Activated CD4-positive, alpha-beta T cell treated with anti-CD3 and anti-CD28 coated beads for 24 hours (primary cell): ENCODE data around the gene MSI2.

Source experiments
- DNase-seq, 2 donors: peaks; one replicate each; pipeline ENCODE4 v3.0.0-alpha.2; 2020; ENCODE audit warnings: low read depth in 2 of 2

The MSI2 gene

GRCh38 chr17:57634713-57635465 lies 378.6 kb downstream of the MSI2 start:
- DNase-seq: no peak

GRCh38 chr17:57636274-57636673 lies 380.0 kb downstream of the MSI2 start:
- DNase-seq: no peak

GRCh38 chr17:57636985-57637665 lies 380.8 kb downstream of the MSI2 start:
- no peak for DNase-seq

- no peak for DNase-seq
Observed at GRCh38 chr17:57637666-57638010, 381.3 kb downstream of the MSI2 start.

DNA sequence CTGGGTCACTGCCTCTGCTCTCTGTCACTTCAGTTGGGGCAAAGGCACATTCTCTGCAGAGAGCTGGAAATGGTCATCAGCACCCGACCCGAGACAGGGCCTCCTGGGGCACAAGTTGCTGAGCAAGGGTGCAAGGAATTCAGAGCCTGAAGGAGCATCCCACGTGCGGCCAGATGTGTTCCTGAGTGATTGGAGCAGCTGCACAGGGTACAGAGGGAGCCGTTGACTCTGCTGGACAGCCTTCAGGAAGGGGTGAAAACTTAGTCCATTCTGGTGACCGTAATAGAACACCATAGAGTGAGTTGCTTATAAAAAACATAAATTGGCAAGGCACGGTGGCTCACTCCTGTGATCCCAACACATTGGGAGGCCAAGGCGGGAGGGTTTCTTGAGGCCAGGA lies 382.0 kb downstream of the MSI2 start:
- no peak for DNase-seq

DNA sequence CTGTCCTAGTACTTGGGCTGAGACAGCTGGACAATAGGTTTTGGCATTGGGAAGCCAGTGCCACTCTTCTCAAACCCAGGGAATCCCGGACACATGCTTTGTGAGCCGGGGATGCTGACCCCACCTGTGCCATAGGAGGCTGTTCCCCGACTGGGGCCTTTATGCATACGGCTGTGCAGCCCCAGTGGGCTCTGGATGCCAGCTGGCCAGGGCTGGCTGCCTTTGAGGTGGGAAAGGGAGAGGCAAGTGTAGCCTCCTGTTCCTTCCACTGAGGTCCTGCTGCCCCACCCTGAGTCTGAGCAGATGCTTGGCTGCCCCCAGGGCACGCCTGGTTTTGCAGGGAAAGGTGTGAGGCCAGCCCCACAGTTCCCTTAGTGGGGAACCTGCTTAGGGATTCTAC lies 383.1 kb downstream of the MSI2 start:
- no peak for DNase-seq

- no peak for DNase-seq
Observed at GRCh38 chr17:57640079-57640478, 383.8 kb downstream of the MSI2 start.

GRCh38 chr17:57641761-57642160 lies 385.4 kb downstream of the MSI2 start:
- no peak for DNase-seq

DNA sequence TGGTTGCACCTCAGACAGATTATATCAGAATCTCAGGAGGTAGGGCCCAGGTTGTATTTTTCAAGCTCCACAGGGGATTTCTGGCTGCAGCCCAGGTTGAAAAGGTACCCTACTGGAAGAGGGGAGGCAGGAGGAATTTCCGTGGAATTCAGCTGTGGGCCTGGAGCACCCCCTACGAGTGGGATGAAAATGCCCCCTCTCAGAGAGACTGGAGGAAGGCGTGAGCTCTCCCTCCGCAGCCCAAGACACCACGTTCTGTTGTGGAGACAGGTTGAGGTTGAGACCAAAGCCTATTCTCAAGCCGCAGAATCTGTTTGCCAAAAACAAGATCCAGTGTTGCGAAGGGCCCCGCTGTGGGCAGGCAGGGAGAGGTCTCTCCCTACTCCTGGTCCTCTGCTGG lies 386.7 kb downstream of the MSI2 start:
- no peak for DNase-seq

DNA sequence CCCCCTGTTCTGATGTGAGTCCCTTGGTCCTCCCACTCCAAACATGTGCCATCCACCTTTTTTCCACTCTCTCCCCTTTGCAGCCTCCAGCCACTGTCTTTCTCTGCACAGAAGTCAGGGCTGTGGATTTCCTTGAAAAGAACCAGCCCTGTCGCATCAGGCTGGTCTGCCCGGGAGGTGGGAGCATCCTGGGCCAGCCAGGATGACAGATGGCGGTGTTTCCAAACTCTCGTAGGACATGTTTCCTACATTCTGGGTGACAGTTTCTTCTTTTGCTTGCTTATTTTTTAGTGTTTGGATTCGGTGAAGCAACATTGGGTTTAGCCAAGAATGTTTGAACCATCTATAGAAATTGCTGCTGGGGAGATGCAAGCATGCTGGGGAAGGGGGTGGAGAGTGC lies 388.0 kb downstream of the MSI2 start:
- DNase-seq: no peak

GRCh38 chr17:57645950-57646665 lies 389.8 kb downstream of the MSI2 start:
- DNase-seq: no peak

DNA sequence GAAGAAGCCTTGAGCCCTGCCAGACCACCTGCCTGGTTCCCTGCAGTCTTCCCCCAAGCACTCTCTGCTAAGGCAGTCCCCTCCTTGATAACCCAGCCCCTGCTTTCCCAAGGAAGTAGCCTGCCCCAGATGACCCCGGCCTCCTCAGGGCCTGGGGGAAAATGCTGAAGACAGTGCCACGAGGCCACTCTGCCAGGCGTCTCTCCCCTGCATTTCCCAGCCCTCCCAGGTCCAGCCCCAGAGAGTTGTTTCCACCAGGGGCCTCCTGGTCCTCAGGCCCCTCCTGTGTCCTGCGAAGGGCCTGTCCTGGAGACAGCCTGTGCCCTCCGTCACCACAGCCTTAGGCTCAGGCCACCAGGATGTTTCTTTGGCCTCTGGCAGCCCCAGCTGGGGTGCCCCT lies 392.4 kb downstream of the MSI2 start:
- no peak for DNase-seq

DNA sequence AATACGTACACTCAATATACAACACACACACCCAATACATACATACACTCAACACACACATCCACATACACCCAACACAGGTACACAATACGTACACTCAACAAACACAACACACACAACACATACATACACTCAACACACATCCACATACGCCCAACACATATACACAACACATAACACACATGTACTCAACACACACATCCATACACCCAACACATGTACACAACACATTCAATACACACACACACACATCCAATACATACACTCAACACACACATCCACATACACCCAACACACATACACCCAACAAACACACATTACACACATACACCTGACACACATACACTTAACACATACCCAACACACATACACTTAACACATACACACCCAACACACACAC lies 392.9 kb downstream of the MSI2 start:
- no peak for DNase-seq

DNA sequence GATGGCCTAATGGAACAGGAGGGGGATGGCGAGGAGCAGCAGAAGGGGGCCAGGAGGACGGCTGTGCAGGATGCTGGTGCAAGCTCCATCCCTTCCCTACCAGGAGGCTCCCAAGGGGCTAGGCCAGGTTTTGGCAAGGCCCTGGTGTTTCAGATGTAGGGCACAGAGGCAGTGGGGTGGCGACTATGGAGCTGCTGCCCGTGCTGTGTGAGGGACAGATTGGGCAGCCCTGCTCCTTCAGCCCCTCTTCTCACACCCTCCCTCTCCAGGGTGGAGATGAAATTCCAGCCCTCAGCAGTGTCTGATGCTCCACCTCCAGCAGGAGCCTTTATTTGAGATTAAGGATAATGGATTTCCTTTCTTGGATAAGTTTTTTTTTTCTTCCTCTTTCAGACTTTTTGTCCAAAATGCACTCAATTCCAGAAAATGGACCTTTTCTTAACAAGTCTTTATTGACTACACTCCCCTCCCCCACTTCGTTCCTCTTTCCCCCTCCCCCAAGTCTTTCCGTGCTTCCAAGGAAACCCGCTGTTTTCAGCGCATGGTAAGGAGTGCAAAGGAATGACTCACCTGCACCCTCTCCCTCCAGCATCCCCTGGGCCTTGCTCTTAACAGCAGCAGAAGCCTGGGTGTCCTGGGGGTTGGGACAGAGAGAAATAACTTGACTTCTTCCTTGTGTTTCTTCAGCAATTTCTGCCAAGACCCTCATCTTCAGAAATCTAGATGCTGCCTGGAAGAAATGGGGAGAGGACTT lies 393.6 kb downstream of the MSI2 start:
- DNase-seq: no peak

DNA sequence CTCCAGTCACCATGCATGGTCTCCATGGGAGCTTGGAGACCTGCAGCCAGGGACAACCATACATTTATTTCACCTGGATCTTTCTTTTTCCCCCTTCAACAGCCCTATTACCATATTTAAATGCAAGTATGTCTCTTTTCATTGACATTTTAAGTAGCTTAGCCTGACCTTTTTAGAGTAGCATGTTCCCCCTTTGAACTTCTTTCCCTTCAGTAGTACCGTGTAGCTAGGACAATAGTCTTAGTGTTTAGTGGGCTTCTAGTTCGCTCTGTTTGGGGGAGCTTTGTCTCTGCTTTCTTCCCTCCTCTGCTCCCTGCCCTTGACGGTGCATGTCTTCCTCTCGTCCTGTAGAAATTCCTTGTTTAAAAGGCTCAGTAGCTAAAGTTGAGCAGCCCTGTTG lies 394.2 kb downstream of the MSI2 start:
- no peak for DNase-seq

- no peak for DNase-seq
Observed at GRCh38 chr17:57651451-57651850, 395.1 kb downstream of the MSI2 start.

GRCh38 chr17:57651996-57652395 lies 395.7 kb downstream of the MSI2 start:
- DNase-seq: no peak

DNA sequence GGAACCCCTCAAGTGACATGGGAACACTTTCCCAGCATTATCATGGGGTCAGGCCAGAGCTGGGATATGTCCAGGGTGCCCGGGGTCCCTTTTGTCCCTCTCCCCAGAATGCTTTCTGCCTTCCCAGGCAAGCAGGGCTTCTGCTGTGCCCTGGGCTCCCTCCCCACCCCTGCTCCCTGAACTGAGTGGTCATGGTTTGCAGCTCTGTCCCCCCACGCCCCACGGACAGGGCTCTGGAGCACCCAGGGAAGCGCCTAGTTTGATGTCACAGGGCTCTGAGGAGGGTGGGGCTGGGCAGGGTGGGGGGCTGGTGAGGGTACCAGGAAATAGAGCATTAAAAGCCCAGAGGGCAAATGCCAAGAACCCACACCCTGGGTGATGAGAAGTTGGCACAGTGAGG lies 396.5 kb downstream of the MSI2 start:
- no peak for DNase-seq

- no peak for DNase-seq
Observed at GRCh38 chr17:57653279-57653678, 397.0 kb downstream of the MSI2 start.

DNA sequence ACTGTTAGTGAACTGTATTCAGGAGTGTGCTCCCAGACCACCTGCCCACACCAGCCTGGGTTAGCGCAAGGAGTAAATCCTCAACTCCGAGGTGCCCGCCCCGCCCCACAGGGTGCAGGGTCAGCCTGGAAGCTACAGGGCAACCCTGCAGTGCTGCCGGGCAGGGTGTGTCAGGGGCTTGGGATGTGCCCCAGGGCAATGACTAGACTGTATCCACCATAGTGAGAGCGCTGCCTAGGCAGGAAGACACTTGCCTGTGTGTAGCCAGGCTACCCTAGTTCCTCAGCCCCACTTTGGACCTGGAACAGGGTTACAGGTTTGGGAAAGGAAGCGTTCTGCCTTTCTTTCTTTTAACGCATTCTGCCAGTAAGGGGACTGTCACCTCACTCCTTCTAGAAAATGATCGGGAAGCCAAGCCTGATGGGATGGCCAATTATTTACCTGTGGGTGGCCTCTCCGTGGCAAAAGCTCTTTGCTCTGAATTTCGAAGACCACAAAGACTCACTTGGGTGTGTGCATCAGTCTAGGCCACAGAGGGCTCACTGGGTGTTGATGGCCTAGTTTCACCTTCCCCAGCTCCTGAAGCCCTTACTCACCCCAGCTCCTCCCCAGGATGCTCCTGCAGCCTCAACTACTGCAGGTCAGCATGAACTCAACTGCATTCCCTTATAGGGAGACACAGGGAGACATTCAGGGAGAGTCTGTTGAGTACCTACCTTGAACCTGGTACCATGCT lies 397.9 kb downstream of the MSI2 start:
- DNase-seq: no peak

DNA sequence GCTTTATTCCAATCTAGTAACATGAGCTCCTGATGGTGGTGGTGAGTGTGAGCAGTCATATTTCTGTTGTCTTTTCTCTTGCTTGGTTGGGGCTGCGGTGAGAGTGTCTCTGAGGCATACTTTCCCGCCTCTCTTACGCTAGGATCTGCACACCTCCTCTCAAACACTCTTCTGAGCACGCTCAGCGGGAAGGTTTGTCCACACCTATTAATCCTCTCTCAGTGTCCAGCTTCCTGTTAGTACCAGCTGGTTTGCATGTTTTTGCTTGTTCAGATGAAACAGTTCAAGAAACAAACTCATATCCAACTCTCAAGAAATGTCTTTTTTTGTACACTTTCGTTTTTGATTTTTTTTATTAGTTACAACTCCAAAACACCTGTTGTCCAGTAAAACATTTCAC lies 399.2 kb downstream of the MSI2 start:
- DNase-seq: no peak

DNA sequence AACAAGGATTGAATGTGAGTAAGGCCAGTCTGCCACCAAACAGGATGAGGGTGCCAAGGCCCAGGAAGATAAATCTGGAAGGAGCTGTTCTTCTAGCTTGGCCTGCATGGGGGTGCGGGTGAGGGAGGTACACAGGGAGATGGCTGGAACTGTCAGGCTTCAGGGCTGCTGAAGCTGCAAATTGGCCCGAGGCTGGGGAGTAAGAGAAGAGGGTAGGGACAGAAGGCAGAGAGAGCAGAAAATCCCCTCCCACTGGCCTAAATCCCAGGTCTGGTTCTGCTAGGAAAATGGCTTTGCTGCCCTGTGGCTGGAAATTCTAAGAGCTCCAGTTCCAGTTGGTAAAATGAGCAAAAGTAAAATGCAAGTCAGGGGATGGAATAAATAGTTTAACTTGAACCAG lies 400.9 kb downstream of the MSI2 start:
- DNase-seq: no peak
